Stimulated activated CD8-positive, alpha-beta memory T cell treated with anti-CD3 and anti-CD28 coated beads, Interleukin-12 subunit alpha, Interleukin-12 subunit beta, amount 100 ng/mL, for 4 hours (primary cell): ENCODE measurements around the gene SNX8.

ENCODE experiments used
- DNase-seq: peaks from one replicate; pipeline ENCODE4 v3.0.0-alpha.2; 2020; ENCODE audit warnings: low read depth

SNX8 gene

GRCh38 chr7:2260820-2261219 lies 53.4 kb downstream of the SNX8 start:
- DNase-seq: no peak

DNA sequence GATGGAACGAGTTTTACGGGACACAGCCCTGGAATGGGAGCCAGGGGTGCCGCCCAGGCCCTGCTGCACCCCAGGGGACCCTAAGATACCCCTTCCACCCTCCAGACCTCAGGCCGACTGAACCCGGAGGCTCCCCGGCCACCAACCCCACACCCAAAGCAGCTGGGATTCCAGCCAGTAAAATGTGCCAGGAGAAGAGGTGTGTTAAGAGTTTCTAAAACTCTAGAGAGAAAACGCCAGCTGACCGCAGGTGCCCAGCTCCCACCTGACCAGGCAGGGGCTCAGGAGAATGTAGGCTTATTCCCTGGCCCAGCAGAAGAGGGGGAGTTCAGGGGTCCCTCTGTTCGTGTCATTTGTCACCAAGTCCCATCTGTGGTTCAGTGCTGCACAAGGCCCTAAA lies 54.8 kb downstream of the SNX8 start:
- no peak for DNase-seq

DNA sequence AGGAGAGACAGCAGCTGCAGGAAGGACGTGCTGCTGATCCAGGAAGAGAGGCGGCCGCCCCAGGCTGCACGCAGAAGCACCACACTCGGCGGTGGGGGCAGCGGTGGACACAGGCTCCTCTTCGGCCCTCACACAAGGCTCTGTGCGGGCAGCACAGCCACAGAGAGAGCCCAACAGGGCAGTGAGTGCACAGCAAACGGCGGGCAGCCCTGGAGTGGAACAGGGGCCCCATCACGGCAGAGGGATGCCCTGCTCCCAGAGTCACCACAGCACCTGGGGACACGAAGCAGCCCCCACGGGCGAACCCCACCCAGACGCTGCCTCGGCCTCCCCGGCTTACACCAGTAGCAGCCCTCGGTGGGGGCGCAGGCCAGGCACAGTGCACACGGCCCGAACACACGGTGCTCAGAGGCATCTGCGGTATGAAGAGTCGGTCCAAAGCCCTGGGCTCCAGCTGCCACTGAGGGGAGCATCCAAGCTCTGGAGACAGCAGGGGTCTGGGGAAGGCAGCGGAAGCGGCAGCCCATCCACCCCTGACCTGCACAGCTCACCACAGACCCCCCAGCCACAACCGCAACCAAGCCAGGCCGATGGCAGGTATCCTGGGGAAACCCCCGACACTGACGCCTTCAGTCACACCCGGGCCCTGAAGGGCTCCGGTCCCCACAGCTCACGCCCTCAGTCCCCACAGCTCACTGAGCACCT lies 55.4 kb downstream of the SNX8 start:
- DNase-seq: no peak

DNA sequence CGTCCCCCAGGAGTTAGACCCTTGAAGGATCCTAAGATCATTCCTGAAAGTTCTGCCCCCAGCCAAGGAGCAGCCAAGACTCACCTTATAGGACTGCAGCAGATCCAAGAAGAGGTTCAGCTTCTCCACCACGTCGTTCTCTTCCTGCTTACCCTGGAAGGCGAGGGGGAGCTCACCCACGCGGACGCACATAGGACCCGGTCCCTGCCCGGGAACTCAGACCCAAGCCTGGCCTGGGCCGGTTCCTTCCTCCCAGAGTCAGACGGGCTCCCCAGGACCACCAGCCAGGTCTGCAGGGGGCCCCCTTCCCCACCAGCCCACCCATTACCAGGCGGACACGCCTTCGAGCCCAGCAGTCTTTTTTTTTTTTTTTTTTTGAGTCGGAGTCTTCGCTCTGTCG lies 56.6 kb downstream of the SNX8 start:
- DNase-seq: no peak

GRCh38 chr7:2257046-2257551 lies 57.1 kb downstream of the SNX8 start:
- no peak for DNase-seq

DNA sequence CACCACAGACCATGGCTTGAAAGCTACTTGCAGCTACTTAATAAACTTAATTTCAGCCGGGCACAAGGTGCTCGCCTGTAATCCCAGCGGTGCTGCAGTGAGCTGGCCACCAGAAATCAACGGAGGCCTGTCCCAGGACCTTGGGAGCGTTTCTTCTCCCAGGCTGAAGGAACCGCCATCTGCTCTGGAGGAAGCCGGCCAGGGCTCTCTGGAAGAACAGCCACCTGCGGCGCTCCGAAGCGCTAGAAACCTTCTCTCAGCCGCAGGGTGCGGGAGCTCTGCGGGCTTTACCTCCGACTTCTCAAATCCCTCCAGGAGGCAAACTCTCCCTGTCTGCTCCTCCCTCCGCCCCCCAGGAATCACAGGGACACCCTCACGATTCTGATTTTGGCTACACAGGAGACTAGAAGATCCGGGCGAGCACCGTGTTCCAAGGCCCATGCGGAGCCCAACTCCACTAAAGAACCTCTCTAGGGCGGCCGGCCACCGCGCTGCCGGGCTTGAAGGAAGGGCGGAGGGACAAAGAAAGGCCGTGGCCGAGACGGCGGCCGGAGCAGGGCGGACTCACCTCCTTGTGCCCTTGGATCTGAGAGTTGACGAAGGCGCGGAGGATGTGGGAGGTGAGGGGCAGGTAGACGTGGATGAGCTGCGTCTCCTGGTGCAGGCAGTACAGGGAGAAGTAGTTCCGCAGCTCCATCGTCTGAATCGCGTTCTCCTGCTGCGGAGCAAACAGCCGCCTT lies 57.8 kb downstream of the SNX8 start:
- no peak for DNase-seq

- DNase-seq: no peak
These were observed 58.8 kb downstream of the SNX8 start for GRCh38 chr7:2255145-2256139.

- no peak for DNase-seq
These were observed 59.7 kb downstream of the SNX8 start for GRCh38 chr7:2254429-2255144.

- DNase-seq: no peak
These were observed 60.6 kb downstream of the SNX8 start for GRCh38 chr7:2253525-2254244.

GRCh38 chr7:2253021-2253420 lies 61.2 kb downstream of the SNX8 start:
- no peak for DNase-seq

- no peak for DNase-seq
These were observed 62.1 kb downstream of the SNX8 start for GRCh38 chr7:2251841-2252771.

- DNase-seq: no peak
These were observed 62.9 kb downstream of the SNX8 start for GRCh38 chr7:2251381-2251780.

DNA sequence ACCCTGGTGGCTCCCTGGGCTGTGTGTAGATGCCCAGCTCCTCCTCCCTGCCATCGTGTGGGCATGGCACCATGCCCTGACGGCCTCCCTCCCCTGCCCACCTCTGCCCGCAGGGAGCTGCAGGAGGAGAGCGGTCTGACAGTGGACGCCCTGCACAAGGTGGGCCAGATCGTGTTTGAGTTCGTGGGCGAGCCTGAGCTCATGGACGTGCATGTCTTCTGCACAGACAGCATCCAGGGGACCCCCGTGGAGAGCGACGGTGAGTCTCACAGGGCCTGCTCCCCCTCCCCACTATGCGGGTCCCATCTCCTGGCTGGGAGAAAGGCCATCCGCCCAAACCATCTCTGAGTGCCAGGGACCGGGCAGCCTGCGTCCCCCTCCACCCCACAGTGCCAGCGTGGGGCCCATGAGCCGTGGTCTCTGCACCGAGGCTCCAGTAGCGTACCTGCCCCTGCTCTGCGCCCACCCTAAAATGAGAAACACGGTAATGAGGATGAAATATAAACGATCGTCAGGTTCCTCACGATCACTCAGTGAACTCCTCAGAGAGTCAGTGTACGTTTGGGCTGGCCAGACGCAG lies 64.4 kb downstream of the SNX8 start:
- no peak for DNase-seq

GRCh38 chr7:2248984-2249694 lies 65.1 kb downstream of the SNX8 start:
- no peak for DNase-seq

- DNase-seq: no peak
These were observed 66.9 kb downstream of the SNX8 start for GRCh38 chr7:2247141-2247995.

DNA sequence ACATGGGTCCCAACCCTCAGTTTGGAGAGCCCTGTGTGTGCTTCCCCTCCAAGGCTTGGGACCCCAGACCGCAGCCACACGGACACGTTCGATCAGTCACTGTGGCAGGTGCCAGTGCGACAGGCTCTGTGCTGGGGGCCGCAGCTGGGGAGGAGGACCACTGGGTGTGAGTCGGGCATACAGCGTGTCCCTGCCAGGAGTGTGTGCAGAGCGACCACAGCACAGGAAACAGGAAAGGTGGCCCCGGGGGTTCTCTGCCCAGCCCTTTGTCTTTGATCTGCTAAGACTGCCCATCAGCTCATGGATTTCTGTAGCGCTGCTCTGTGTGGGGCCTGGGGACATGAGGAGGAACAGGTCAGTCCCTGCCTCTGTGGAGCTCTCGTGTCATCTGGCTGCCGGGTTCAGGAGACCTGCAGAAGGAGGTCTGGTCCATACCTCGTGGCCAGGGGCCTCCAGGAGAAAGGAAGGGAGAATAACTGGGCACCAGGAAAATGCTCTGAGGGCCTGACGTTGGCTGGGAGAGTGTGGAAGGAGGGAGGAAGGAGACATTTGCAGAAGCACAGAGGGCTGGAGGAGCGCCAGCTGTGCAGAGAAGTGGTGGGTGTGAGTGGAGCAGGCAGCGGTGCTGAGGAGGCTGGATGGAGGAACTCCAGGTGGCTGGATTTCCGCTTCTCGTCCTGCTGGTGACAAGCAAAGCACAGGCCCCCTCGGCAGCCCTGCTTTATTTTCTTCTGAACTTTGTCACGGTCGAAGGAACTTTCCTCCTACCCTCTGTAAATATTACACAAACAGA lies 68.2 kb downstream of the SNX8 start:
- DNase-seq: no peak

GRCh38 chr7:2244404-2244995 lies 69.7 kb downstream of the SNX8 start:
- DNase-seq: no peak
